Left ventricle myocardium inferior (tissue), 1 donor: ENCODE data around the gene TMIGD2. TPM values are rescaled to one million over a fixed set of nuclear protein-coding genes. Genes with fewer than 3 reads are reported as not detected.
"Not testable (repeated sequence)": the region's sequence is repeated elsewhere in the genome, so short reads cannot be mapped to it uniquely, and the experiment has no call there.

Experiments used
- DNase-seq: peaks from one replicate; pipeline ENCODE4 v3.0.0-alpha.2; 2020
- H3K27ac ChIP-seq: fragments of 200-600 bp; replicated peaks from 2 replicates; pipeline ENCODE4 v1.8.0; 2021
- H3K27me3 ChIP-seq: fragments of 200-600 bp; 2 replicates; pipeline ENCODE4 v1.8.0; 2021; ENCODE audit warnings: low read depth
- H3K36me3 ChIP-seq: fragments of 200-600 bp; 2 replicates; pipeline ENCODE4 v1.8.0; 2021
- H3K4me1 ChIP-seq: fragments of 200-600 bp; 2 replicates; pipeline ENCODE4 v1.8.0; 2021
- H3K4me3 ChIP-seq: fragments of 200-600 bp; 2 replicates; pipeline ENCODE4 v1.8.0; 2021; ENCODE audit warnings: mild to moderate bottlenecking, moderate library complexity
- H3K9me3 ChIP-seq: fragments of 200-600 bp; replicated peaks from 2 replicates; pipeline ENCODE4 v1.8.0; 2021
- intact Hi-C: fragments of 100-400 bp; cut with micrococcal nuclease; formaldehyde crosslinking; loops from one replicate; pipeline ENCODE4 v1.11.0; 2022
- total RNA-seq: library from RNA; stranded (reverse); fragmentation: NEBNext Ultra II Directional; extraction: Animal tissue kit (Norgen Biotek cat#: 25700); gene quantifications from one replicate; pipeline ENCODE4 v1.2.1, GENCODE V29; 2021
- TF ChIP-seq, protein P1 (sequence below): fragments of 200-600 bp; IDR thresholded peaks from 2 replicates; pipeline ENCODE4 v1.8.0; 2021; ENCODE audit warnings: antibody characterized with exemption, mild to moderate bottlenecking, borderline replicate concordance
- donor health status: DM: no; HTN: yes; CAD: no; lungs with severe emphysema.

The TMIGD2 gene
- total RNA-seq, 1 donor from 2014 or later: not detected

DNA sequence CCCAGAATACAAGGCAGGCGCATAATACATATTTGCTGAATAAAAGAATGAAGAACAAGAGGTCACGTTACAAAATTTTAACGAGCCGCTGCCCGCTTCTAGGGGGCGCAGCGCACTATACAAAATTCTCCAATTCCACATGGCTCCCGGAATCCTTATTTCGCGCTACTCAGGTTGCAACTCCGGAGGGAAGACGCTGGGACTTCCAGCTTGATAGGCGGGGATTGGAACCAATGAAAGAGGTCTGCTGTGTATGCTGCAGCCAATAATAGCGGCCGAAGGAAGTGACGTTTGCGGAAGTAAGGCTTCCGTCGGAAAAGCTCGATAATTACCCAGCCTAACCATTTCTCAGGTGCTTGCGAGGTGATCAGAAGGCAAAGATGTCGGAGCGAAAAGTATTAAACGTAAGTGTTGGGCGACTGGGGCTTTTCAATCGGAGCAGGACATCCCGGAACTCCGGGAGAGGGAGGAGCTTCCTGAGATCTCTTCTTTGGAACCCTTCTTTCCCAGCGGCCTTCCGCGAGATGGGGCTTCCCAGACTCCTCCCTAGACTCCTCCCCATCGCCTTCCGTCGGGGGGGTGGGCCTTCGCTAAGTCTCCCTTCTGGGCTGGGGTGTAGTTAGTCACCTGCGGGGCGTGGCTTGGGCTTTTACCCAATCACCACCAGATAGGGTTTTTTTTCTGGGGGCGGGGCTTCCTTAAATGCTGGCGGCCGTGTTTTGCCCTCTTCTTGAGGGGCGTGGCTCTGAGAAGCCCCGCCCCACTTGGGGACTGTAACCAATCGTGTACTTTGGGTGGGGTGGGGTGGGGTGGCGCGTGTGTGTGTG, 55.2 kb downstream of the TMIGD2 start, which contains the start of gene YJU2:
TSS of gene YJU2 (plus strand) at position 314 of the 827 bp plus-strand sequence. CDS start at position 381, 67 bp downstream.
- H3K27me3 ChIP-seq: no peaks in the 10 kb centered on the region
- peak within 1 kb of the TSS; percentile 75 for H3K4me3 ChIP-seq
- DNase-seq: peak; percentile 98
- intact Hi-C loops: no loop called here
- peaks cover 6% of the 10 kb centered on the region for H3K9me3 ChIP-seq
- H3K36me3 ChIP-seq: peaks cover 32% of the 10 kb centered on the region
- peak within 1 kb of the TSS; percentile 97 for H3K27ac ChIP-seq
- TF ChIP-seq, protein P1, sequence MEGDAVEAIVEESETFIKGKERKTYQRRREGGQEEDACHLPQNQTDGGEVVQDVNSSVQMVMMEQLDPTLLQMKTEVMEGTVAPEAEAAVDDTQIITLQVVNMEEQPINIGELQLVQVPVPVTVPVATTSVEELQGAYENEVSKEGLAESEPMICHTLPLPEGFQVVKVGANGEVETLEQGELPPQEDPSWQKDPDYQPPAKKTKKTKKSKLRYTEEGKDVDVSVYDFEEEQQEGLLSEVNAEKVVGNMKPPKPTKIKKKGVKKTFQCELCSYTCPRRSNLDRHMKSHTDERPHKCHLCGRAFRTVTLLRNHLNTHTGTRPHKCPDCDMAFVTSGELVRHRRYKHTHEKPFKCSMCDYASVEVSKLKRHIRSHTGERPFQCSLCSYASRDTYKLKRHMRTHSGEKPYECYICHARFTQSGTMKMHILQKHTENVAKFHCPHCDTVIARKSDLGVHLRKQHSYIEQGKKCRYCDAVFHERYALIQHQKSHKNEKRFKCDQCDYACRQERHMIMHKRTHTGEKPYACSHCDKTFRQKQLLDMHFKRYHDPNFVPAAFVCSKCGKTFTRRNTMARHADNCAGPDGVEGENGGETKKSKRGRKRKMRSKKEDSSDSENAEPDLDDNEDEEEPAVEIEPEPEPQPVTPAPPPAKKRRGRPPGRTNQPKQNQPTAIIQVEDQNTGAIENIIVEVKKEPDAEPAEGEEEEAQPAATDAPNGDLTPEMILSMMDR: peak; percentile 51
- H3K4me1 ChIP-seq: peaks cover 12% of the 10 kb centered on the region

- intact Hi-C loops, DNase-seq, H3K27me3 ChIP-seq, H3K4me3 ChIP-seq, H3K27ac ChIP-seq: not testable (repeated sequence)
- Histone ChIP-seq H3K9me3 (peaks cover 16% of the 10 kb centered on the region), H3K4me1 (peaks cover 12% of the 10 kb centered on the region), H3K36me3 (peaks cover 22% of the 10 kb centered on the region)
Measured at GRCh38 chr19:4245938-4246337, 56.3 kb downstream of the TMIGD2 start.

Other genes starting within 250 kb of the TMIGD2 start
- 30.6 TPM for gene ZBTB7A, start 235.5 kb downstream of the TMIGD2 start, total RNA-seq
- gene MAP2K2, start 178.3 kb downstream of the TMIGD2 start, total RNA-seq: 129 TPM
- gene CREB3L3, start 148.8 kb downstream of the TMIGD2 start, total RNA-seq: not detected
- gene SIRT6, start 119.8 kb downstream of the TMIGD2 start, total RNA-seq: 12.9 TPM
- gene ANKRD24, start 119.7 kb downstream of the TMIGD2 start, total RNA-seq: 0.22 TPM
- 0.49 TPM for gene EBI3, start 72.9 kb downstream of the TMIGD2 start, total RNA-seq
- 10.2 TPM for gene YJU2, start 55.3 kb downstream of the TMIGD2 start, total RNA-seq
- gene SHD, start 23.1 kb downstream of the TMIGD2 start, total RNA-seq: 0.16 TPM
- gene FSD1, start 2.2 kb upstream of the TMIGD2 start, total RNA-seq: not detected
- 2.6 TPM for gene STAP2, start 36.4 kb upstream of the TMIGD2 start, total RNA-seq
- 19.2 TPM for gene MPND, start 41.2 kb upstream of the TMIGD2 start, total RNA-seq
- gene SH3GL1, start 98.2 kb upstream of the TMIGD2 start, total RNA-seq: 18.6 TPM
- gene CHAF1A, start 100.3 kb upstream of the TMIGD2 start, total RNA-seq: 5.1 TPM
- 113 TPM for gene UBXN6, start 155.4 kb upstream of the TMIGD2 start, total RNA-seq
- gene HDGFL2, start 169.9 kb upstream of the TMIGD2 start, total RNA-seq: 22.8 TPM
- 162 TPM for gene PLIN4, start 216.1 kb upstream of the TMIGD2 start, total RNA-seq
- 73.5 TPM for gene PLIN5, start 232.8 kb upstream of the TMIGD2 start, total RNA-seq
- gene LRG1, start 237.6 kb upstream of the TMIGD2 start, total RNA-seq: 0.41 TPM